Ammon's horn (tissue), 1 donor: ENCODE measurements around the gene RAB19.
A peak's percentile ranks its signal among the peaks of the same experiment; 100 is the strongest.

Experiments used
- DNase-seq: peaks from one replicate; pipeline ENCODE4 v3.0.0-alpha.2; 2016; ENCODE audit warnings: low spot score

Gene RAB19, protein sequence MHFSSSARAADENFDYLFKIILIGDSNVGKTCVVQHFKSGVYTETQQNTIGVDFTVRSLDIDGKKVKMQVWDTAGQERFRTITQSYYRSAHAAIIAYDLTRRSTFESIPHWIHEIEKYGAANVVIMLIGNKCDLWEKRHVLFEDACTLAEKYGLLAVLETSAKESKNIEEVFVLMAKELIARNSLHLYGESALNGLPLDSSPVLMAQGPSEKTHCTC

DNA sequence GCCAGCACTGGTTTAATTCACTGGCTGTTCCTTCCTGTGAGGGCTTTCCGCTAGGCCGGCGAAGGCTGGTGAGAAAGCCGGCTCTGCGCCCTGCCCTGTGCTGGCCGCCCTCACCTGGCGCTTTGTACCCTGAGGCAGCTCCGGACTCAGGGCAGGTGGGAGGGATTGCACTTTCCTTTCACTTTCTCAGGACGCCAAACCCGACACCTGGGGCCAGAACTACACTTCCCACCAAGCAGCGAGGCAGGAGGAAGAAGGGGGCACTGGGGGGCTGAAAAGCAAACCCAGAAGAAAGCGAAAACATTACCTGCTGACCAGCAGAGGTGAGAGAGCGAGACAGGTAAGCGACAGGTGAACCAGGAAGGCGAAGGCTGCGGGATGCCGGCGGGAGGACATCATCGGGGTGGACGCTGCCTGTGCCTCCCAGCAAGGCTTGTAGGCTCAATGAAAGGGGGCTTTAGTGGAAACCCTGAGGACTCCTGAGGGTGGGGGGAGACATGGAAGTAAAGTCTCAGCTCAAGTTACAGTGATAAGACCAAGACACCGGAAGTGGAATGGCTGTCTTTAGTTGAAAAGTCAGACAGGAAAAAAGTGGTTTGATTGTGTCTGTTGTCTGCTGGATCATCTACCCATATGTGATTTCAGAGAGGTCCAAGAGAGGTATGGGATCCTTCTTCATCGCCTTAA lies at the start of gene RAB19:
Gene RAB19, plus strand, starts transcription at position 181 of the 687 bp plus-strand sequence. CDS start 3,589 bp downstream, outside the sequence.
- no peak for DNase-seq

DNA sequence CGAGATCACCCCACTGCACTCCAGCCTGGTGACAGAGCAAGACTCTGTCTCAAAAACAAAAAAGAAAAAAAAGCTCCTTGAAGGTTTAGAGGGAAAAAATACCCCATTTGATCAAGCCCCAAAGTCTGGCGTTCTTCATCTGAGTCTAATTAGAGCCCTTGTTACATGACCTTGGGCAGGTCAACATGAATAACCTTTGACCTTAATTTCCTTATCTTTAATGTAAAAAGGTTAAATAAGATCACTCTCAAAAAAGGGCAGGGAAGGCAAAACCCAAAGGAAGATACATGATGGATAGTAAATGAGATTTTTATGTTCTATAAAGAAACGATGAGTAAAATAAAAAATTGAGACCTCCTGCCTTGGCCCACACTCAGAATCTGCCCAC lies 45.8 kb upstream of the RAB19 start:
- DNase-seq, result no peak

- DNase-seq, result peak; percentile 9
Observed at GRCh38 chr7:140358412-140359051, 45.3 kb upstream of the RAB19 start.

DNA sequence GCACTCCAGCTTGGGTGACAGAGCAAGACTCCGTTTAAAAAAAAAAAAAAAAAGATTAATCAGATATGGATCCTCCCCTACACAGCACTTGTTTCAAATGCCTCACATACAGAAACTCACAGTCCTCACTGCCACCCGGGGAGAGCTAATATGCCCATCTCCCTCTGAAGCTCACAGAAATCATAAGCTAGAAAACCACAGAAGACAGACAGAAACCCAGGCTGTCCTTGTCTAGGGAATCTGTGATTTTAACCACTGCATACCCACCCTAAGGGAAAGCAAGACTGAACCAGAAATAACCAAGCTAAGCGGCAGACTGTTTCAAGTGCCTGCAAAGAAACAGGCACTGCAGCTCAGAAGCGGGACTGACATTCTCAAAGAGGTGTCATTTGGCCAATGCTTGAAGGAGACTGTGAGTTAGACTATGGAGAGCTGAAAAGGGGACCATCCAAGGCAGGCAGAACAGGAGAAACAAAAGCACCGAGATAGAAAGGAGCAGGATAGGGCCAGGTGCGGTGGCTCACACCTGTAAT lies 43.1 kb upstream of the RAB19 start:
- no peak for DNase-seq

GRCh38 chr7:140364819-140365218 lies 39.0 kb upstream of the RAB19 start:
- DNase-seq, result no peak

DNA sequence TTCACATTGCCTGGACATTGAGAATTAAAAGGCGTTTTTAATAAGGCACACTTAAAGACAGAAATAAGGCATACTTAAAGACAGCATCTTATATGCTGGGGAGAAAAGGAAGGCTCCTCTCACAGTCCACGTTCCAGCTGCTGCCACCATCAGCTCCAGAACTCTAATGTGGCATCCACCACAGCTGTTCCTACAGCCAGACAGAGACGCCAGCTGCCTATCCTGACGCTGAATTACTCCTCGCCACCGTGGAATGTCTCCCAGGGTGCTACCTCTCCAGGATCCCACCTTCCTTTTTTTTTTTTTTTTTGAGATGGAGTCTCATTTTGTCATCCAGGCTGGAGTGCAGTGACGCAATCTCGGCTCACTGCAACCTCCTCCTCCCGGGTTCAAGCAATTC lies 36.3 kb upstream of the RAB19 start:
- no peak for DNase-seq

DNA sequence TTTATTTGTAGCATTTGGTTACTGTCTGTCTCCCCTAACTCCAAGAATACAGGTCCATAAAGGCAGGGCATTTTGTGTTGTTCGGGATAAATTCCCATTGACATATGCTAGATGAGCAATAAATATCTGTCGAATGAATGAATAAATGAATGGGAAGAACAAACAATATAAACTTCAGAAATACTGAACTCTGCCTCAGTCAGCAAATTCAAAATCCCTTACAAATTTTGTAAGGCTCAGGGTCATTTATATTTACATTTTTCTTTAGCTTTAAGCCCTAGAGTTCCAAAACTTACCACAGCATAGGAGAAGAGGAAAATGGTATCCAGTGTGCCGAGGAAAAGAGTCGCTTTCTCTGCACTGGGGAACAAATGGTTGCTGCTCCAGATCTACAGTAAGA lies 34.6 kb upstream of the RAB19 start:
- DNase-seq, result no peak

DNA sequence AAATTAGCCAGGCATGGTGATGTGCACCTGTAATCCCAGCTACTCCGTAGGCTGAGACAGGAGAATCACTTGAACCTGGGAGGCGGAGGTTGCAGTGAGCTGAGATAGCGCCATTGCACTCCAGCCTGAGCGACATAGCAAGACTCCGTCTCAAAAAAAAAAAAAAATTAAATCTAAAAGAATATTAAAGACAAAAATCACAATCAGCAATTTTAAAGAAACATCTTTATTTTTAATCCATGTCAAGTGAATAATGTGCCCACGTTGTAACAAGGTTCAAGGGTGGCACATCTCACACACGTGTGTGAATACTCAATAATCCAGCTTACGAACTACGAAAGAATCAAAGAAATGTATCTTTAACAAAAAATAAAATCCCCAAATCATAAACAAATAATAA lies 28.5 kb upstream of the RAB19 start:
- no peak for DNase-seq

GRCh38 chr7:140375892-140376730 lies 27.7 kb upstream of the RAB19 start:
- no peak for DNase-seq

DNA sequence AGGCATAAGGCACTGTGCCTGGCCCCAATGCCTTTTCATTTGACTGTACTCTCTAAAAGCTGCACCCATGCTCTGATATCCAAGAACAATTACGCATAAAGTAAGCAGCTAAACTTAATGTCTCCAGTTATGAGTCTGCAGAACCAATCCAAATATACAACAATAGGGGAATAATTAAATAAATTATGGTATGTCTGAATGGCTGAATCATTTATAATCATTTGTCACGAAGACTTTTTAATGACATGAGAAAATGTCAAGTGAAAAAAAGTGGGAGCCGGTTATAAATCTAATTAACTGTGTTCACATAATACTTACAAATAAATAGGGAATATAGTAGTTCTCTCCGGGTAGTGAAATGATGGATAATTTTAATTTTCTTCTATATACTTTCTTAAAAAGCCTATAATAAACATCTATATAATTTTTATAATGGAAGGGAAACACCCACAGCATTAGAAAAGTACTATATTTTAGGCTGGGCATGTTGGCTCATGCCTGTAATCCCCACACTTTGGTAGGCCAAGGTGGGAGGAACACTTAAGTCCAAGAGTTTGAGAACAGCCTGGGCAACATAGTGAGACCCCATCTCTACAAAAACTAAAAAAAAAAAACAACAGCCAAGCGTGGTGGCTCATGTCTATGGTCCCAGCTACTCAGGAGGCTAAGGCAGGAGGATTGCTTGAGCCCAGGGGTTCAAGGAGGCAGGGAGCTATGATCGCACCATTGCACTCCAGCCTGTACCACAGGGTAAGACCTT lies 19.7 kb upstream of the RAB19 start:
- DNase-seq, result no peak

GRCh38 chr7:140384894-140385545 lies 18.8 kb upstream of the RAB19 start:
- no peak for DNase-seq

- DNase-seq, result no peak
Observed at GRCh38 chr7:140389445-140389844, 14.4 kb upstream of the RAB19 start.

DNA sequence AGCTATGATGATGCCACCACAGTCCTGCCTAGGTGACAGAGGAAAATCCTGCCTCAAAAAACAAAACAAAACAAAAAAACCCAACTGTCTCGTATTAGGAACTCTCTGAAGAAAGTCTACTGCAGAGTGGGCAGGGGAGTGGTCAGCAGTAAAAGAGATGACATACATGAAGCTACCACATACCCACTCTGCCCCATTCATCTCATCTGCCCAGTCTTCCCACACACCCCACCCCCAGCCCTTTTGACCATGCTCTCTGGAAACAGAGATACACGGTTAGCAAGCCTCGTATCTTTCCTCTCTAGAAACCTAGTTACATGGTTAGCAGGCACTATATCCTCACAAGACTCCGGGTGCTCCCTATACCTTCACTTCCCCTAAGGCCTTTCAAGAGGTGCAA lies 13.8 kb upstream of the RAB19 start:
- DNase-seq, result no peak

GRCh38 chr7:140390466-140391190 lies 13.2 kb upstream of the RAB19 start:
- peak; percentile 32 for DNase-seq

DNA sequence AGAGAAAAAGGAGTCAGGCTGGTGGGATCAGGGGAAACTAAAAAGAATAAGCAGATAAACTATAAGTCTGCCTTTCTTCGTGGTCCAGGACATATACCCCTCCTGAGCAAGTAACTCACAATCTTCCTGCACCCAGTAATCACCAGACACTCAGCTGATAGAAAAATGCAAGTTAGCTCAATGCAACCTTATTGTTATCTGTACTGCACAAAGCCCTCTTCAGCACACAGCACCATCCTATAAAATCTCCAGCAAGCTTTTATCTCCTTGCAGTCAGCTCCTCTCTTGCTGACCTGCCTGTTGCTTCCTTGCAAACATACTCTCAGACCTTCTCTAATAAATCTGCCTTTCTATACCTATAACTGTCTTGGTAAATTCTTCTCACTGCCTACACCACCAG lies 12.2 kb upstream of the RAB19 start:
- no peak for DNase-seq

GRCh38 chr7:140393756-140394306 lies 10.0 kb upstream of the RAB19 start:
- DNase-seq, result no peak

- DNase-seq, result peak; percentile 86
Observed at GRCh38 chr7:140397784-140398750, 5.8 kb upstream of the RAB19 start, which contains the start of gene SLC37A3. SLC37A3 (minus strand) TSS chr7:140398530; CDS start chr7:140382526, 16,004 bp downstream.

GRCh38 chr7:140398821-140399220 lies 5.0 kb upstream of the RAB19 start:
- DNase-seq, result no peak

DNA sequence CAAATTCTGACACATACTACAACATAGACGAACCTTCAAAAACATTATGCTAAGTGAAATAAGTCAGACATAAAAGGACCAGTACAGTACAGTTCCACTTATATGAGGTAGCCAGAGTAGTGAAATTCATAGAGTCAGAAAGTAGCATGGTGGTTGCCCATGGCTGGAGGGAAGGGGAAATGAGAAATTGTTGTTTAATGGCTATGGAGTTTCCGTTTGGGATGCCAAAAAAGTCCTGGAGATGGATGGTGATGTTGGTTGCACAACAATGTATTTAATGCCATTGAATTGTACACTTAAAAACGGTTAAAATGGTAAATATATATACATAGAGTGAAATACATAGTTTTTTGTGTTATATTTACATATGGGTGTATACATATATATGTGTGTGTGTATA lies 3.5 kb upstream of the RAB19 start:
- no peak for DNase-seq
